Measurements from ENCODE around the gene S100A10.

DNA sequence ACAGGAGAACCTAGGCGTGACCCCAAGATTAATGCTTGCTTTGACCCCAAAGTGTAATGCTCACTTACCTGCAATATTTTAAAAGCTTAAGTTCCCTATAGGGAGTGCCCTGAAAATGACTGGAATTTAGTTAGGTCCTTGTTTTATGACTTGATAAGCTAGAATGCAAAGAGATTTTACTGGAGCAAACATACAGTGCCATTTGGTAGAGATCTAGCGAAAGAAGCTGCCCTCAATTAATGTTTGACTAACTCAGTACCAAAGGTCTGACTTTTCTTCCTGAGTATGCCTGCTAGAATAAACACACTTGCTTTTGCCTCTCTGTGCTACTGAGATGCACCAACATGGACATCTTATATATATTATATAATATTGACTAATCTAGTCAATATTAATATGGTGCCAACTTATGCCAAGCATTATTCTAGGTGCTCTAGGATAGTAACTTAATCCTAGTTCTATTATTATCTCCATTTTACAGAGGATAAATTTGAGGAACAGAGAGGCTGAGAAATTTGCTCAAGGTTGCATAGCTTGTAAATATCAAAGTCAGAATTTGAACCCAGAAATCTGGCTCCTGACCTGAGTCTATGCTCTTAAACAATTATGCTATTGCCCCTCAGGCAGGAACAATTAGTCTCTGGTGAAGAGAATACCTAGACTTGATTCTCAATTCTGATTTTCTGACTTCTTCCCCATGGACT, 18.2 kb downstream of the S100A10 start:
- TF ChIP-seq CTCF (IDR thresholded peaks at IDR 0.05) (no peak), POLR2A (IDR thresholded peaks at IDR 0.05) (no peak)

All from body of pancreas (tissue), 4 donors.